ENCODE data around the gene XRN2.

The XRN2 gene

DNA sequence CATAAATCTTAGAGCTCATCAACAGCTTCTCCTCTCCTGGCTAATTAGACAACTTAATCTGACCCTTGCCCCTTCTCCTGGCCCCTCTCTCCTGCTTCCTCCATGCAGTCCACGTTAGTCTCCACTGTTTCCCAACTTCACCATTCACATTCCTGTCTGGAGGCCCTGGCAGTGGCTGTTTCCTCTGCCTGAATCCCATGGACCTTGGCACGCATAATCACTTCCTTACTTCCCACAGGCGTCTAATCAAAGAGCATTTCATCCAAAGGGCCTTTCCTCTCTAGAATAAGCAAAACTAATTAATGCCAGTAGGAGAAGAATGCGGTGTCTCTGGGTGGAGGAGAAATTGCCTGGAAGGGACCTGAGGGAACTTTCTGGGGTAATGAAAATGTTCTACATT lies 16.4 kb upstream of the XRN2 start:
- no peak for DNase-seq
- Histone ChIP-seq H3K27ac (no peak overlapping the region), H3K9me3 (ENCODE audit: severe bottlenecking) (no peaks in the 10 kb centered on the region), H3K27me3 (ENCODE audit: insufficient read depth, low read depth, severe bottlenecking) (no peaks in the 10 kb centered on the region), H3K4me3 (ENCODE audit: low read depth, low read length) (no peak overlapping the region), H3K36me3 (no peaks in the 10 kb centered on the region)
- TF ChIP-seq, protein P1, sequence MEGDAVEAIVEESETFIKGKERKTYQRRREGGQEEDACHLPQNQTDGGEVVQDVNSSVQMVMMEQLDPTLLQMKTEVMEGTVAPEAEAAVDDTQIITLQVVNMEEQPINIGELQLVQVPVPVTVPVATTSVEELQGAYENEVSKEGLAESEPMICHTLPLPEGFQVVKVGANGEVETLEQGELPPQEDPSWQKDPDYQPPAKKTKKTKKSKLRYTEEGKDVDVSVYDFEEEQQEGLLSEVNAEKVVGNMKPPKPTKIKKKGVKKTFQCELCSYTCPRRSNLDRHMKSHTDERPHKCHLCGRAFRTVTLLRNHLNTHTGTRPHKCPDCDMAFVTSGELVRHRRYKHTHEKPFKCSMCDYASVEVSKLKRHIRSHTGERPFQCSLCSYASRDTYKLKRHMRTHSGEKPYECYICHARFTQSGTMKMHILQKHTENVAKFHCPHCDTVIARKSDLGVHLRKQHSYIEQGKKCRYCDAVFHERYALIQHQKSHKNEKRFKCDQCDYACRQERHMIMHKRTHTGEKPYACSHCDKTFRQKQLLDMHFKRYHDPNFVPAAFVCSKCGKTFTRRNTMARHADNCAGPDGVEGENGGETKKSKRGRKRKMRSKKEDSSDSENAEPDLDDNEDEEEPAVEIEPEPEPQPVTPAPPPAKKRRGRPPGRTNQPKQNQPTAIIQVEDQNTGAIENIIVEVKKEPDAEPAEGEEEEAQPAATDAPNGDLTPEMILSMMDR (IDR thresholded peaks at IDR 0.05; ENCODE audit: low read depth, low read length) = no peak

DNA sequence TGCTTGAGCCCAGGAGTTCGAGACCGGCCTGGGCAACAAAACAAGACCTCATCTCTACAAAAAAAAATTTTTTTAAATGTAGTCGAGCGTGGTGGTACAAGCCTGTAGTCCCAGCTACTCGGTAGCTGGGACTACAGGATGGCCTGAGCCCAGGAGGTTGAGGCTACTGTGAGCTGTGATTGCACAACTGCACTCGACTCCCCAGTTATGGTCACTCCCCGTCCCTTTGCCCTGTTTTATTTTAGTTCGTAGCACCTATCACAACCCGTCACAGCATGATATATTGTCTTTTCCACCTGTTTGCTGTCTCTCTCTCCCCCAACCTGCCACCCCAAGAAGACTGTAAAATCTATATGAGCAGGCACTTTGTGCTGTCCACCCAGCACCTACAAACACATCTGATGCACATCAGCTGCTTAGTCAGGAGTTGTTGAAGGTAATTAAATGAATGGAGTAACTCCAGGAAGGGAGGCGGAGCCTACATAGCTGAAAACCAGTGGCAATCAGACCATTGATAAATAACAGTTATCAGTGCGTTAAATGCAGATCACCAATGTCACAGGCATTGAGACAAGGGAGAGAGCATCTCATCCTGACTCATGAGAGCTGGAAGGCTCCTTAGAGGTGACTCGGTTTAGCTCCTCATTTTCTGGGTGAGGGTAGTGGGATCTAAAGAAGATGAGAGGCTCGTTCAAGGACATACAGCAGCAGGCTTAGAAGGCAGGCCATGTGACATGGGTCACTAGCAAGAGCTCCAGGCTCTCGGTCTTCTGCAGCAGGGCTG lies 14.4 kb upstream of the XRN2 start:
- no peaks in the 10 kb centered on the region for H3K27me3 ChIP-seq (ENCODE audit: insufficient read depth, low read depth, severe bottlenecking)
- no peak for DNase-seq
- no peak overlapping the region for H3K4me3 ChIP-seq (ENCODE audit: low read depth, low read length)
- TF ChIP-seq, protein P1 (IDR thresholded peaks at IDR 0.05; ENCODE audit: low read depth, low read length) = no peak
- H3K9me3 ChIP-seq (ENCODE audit: severe bottlenecking) = no peaks in the 10 kb centered on the region
- H3K27ac ChIP-seq = no peak overlapping the region
- H3K36me3 ChIP-seq = no peaks in the 10 kb centered on the region

DNA sequence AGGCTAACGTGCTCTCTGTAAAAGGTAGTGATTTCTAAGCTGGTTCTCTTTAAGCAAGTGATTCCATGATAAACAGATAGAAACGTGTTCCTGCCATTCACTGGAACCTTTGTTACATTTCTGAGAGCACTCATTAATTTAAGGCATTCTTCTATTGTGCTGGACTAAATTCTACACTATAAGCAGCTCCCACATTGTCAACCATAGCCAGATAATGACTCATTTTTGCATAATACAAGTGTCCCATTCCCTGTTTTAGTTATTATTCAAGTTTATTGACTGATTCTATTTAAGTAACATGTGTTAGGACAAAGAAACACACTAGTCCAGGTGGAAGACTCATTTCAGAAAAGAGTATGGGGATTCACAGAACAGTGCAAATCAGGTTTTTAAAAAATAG lies 13.5 kb upstream of the XRN2 start:
- H3K36me3 ChIP-seq = no peaks in the 10 kb centered on the region
- no peak for DNase-seq
- no peak overlapping the region for H3K27ac ChIP-seq
- TF ChIP-seq, protein P1 (IDR thresholded peaks at IDR 0.05; ENCODE audit: low read depth, low read length) = no peak
- no peaks in the 10 kb centered on the region for H3K27me3 ChIP-seq (ENCODE audit: insufficient read depth, low read depth, severe bottlenecking)
- H3K9me3 ChIP-seq (ENCODE audit: severe bottlenecking) = no peaks in the 10 kb centered on the region
- H3K4me3 ChIP-seq (ENCODE audit: low read depth, low read length) = no peak overlapping the region

DNA sequence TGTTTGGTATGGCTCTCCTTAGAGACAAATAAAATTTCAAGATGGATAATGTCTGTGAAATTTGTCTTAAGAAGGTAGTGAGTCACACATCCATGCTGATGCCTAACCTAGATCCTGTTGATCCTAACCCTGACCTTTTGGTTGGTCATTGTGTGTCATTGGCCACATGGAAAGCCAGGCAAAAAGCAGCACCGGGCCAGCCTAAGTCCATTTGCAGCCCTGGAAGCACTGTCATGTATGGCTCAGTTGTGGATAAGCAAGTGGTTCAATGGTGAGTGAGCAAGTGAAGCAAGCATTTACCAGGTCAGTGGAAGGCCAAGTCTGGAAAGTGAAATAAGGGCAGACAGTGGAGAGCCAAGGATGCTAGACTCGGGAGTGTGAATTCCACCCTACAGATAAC lies 12.1 kb upstream of the XRN2 start:
- Histone ChIP-seq H3K27me3 (ENCODE audit: insufficient read depth, low read depth, severe bottlenecking) (no peaks in the 10 kb centered on the region), H3K27ac (no peak overlapping the region), H3K36me3 (no peaks in the 10 kb centered on the region), H3K4me3 (ENCODE audit: low read depth, low read length) (no peak overlapping the region), H3K9me3 (ENCODE audit: severe bottlenecking) (no peaks in the 10 kb centered on the region)
- TF ChIP-seq, protein P1 (IDR thresholded peaks at IDR 0.05; ENCODE audit: low read depth, low read length) = no peak
- no peak for DNase-seq

DNA sequence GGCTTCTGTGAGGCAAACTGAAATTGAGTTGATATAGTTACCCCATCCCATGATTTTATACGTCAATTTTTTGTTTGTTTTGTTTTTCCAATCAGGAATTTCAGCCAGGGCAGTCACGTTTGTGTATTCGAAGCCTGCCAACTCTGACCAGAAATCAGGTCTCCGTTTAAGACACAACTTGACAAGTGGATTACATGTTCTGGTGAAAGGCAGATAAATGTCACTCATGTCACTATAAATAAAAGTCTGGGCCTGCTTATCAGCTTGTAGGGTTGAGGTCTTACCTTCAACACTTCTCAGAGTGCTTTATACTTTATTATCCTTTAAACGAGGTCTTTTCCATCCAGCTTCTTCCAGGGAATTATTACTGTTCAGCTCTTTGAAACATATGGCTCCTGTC lies 8.4 kb upstream of the XRN2 start:
- no peak overlapping the region for H3K27ac ChIP-seq
- no peaks in the 10 kb centered on the region for H3K9me3 ChIP-seq (ENCODE audit: severe bottlenecking)
- H3K36me3 ChIP-seq = no peaks in the 10 kb centered on the region
- TF ChIP-seq, protein P1 (IDR thresholded peaks at IDR 0.05; ENCODE audit: low read depth, low read length) = no peak
- no peak for DNase-seq
- no peak overlapping the region for H3K4me3 ChIP-seq (ENCODE audit: low read depth, low read length)
- no peaks in the 10 kb centered on the region for H3K27me3 ChIP-seq (ENCODE audit: insufficient read depth, low read depth, severe bottlenecking)
